HG03175 (cell line): ENCODE data around the gene IQCM.
"Not testable (repeated sequence)": the region's sequence is repeated elsewhere in the genome, so short reads cannot be mapped to it uniquely, and the experiment has no call there.

Source experiments
- ATAC-seq: cut with Tn5 transposase; IDR thresholded peaks from one replicate; pipeline ENCODE4 v1.9.1; 2021; ENCODE audit warnings: mild to moderate bottlenecking, moderate library complexity; ENCODE audit not compliant: unreplicated experiment

The IQCM gene

DNA sequence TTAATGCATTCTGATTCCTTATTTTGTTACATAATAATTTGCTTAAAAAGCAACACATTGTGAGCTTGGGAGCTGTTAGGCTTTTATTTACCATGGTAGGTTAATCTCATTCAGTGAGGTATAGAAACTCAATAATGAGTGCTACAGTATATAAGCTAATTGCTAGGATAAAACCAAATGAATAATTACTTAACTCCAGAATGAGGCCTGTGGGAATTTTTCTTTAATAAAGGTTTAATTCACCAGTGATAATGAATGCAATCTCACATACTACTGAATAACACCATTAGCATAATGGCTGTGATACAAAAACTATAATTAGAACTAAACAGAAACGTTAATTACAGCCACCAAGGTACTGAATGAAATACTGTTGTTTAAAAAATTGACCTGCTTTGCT is 326.3 kb downstream of the IQCM start:
- no peak for ATAC-seq

GRCh38 chr4:149486861-149487260 is 328.8 kb downstream of the IQCM start:
- ATAC-seq: no peak

DNA sequence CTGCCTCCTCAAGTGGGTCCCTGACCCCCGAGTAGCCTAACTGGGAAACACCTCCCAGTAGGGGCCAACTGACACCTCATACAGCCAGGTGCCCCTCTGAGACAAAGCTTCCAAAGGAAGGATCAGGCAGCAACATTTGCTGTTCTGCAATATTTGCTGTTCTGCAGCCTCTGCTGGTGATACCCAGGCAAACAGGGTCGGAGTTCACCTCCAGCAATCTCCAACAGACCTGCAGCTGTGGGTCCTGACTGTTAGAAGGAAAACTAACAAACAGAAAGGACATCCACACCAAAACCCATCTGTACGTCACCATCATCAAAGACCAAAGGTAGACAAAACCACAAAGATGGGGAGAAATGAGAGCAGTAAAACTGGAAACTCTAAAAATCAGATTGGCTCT is 347.0 kb downstream of the IQCM start:
- ATAC-seq: not testable (repeated sequence)

DNA sequence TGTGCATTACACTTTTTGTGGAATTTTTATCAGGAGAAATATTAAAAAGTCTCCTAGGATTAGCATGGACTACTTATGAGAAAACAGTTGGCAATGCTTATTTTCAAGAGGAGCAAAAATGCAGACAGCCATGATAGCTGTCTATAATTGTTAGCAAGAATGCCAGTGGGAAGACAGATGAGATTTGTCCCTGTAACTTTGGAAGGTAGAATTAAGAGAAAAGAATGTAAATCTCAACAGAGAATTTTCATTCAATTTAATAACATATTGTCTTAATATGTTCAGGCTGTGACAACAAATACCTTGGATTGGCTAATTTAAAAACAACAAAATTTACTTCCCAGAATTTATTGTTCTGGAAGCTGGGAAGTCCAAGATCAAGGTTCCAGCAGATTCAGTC is 349.2 kb downstream of the IQCM start:
- no peak for ATAC-seq

DNA sequence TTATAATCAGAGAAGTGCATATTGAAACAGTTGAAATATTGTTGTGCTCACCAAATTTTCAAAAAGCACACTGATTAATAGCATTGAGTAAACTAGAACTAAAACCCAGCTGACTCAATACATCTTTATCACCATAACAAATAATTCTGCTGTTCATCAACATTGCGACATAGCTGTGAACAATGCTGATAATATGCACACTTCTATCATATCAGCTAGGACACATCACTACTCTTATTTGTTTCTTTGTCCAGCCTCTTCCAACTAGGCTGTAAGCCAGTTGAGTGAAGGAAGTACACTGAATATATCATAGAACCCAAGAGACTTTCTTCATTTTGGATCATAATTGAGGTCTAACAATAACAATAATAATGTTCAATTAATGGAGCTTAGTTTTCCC is 349.7 kb downstream of the IQCM start:
- ATAC-seq: no peak

DNA sequence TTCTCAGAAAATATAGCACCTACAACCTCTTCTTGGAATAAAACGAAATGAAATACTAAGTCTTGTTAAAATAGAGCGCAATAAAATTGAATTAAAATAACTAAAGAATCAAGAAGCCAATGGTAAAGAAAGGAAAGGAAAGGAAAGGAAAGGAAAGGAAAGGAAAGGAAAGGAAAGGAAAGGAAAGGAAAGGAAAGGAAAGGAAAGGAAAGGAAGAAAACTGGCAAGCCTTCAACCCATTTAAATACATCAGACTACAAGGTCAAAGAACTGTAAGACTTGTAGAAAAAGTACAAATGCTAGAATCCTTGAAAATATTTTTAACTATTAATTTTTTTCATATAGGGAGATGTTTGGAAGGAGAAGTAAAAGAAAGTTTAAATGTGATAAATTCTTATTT is 372.1 kb downstream of the IQCM start:
- ATAC-seq: no peak

DNA sequence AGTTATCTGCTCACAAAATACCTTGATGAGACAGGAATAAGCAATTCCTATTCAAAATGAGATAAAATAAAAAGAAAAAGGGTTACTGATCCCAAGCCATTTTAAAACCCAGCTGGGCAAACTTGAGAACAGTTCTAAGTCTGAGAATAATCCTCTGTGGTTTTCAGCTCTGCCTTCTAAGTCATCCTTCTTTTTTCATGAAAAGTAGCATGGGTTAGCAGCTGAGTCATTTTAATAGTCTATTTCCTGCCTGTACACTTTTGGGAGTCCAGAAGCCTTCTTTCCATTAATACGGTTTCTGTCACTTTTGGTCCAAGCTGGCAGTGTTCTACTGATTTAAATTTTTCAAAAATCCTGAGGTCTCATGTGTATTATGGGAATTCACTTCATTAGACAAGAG is 374.3 kb downstream of the IQCM start:
- no peak for ATAC-seq

- ATAC-seq: no peak
These were observed 389.2 kb downstream of the IQCM start for GRCh38 chr4:149426461-149426860.

DNA sequence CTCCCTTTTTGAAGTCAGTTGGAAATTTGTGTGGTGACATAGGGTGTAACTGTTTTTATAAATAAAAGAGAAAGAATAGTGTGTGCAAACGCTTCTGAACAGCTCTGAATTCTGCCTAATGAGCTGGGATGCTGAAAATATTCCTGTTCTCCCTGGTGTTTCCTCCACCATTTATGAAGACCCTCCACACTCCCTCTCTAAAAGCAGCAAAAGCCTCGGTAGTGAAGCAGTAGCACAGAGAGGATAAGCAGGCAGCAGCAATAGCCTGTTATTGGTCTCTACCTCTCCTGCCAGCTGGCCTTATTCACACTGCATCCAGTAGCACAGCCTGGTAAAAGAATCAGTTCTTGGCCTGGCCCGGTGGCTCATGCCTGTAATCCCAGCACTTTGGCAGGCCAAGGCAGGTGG is 406.1 kb downstream of the IQCM start:
- ATAC-seq: no peak

DNA sequence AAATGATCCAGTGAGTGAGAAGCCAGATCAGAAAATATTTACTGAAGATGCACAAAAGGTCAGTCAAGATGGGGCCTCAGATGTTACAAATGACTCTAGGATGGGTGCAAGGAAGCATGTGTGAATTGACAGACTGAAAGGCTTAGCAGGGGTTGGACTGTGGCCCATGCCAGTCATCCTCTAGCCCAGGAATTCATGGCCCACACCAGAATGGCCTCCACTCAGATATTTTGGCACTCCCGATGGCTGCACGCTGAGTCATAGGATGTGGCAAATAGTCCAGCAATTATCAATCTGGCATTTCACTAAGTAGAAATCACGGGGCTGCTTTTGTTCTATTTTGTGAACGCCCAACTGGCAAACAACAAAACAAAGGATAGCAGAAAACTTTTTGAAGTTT is 406.5 kb downstream of the IQCM start:
- no peak for ATAC-seq

GRCh38 chr4:149404143-149404542 is 411.5 kb downstream of the IQCM start:
- no peak for ATAC-seq

DNA sequence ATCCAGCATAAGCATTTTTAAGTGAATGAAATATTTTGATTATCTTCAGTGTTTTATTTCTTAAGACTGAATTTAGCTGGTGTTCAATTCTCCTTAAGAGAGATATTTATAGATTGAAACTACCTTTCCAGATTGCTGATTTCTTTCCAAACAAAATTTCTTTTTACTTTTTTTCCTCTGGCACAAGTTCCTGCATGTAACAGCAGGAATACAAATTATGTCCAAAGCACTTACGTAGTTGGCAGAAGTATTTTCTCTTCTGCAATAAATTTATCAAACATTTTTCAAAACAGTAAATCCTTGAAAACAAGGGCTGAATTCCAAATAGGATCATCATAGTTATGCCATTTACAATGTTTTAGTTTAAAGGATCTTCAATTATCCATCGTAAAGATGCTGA is 412.6 kb downstream of the IQCM start:
- no peak for ATAC-seq

- ATAC-seq: no peak
These were observed 416.6 kb downstream of the IQCM start for GRCh38 chr4:149398993-149399392.

GRCh38 chr4:149370785-149371420 is 444.7 kb downstream of the IQCM start:
- ATAC-seq: peak; percentile 67

DNA sequence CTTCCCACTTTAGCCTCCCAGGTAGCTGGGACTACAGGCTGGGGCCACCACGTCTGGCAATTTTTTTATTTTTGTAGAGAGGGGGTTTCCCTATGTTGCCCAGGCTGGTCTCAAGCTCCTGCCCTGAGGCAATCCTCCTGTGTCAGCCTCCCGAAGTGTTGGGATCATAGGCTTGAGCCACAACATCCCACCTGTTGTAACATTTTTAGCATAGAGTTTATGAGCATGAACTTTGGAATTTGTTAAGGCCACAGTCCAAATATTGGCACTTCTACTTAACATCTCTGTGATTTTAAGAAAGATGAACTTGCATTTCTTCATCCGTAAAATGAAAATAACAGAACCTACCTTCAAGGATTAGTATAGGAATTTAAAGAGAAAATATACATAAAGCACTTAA is 445.6 kb downstream of the IQCM start:
- no peak for ATAC-seq

DNA sequence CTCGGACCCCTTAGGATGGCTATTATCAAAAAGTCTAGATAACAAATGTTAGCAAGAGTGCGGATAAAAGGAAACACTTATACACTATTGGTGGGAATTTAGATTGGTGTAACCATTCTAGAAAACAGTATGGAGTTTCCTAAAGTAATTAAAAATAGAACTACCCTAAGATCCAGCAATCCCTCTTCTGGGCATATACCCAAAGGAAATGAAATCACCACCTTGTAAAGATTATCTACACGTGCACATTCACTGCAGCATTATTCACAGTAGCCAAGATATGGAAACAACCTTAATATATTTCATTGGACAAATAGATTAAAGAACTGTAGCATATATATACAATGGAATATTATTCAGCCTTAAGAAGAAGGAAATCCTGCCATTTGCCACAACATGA is 462.4 kb downstream of the IQCM start:
- no peak for ATAC-seq

DNA sequence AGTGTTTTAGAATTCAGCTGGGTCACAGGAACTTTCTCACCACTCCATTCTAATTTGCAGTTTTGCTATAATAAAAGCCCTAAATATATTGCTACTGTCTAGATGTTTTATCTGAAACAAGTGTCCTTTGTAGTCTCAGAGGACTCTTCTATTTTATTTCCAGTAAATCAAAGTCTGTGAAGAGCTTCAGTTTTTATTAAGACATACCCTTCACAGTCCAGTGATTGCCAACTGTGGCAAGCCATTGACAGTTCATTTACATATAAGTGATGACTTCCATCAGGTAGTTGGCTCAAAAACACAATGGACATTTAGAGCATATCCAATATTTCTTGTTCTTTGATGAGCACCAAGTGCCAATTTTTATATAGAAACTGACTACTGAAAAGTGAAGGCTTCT is 466.1 kb downstream of the IQCM start:
- no peak for ATAC-seq

GRCh38 chr4:149347139-149347538 is 468.5 kb downstream of the IQCM start:
- no peak for ATAC-seq

GRCh38 chr4:149345424-149345823 is 470.2 kb downstream of the IQCM start:
- no peak for ATAC-seq

DNA sequence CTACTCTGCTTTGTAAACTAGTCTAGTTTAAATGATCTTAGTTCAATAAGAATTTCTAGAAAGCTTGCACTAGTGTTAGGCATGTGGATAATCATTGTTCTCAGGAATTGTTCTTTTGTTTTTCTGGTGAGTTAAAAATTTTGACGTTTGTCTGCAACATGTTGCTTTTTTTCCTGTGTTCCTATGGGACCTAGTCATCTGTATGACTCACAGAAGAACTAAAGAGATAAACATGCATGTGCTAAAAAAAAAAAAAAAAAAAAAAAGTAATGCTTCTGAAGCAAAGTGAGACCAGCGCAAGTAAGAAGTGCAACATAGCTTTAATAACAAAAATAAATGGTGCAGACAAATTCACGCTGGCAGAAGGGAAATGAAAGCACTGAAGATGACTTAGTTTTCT is 471.2 kb downstream of the IQCM start:
- ATAC-seq: no peak

GRCh38 chr4:149343614-149344013 is 472.0 kb downstream of the IQCM start:
- ATAC-seq: no peak

DNA sequence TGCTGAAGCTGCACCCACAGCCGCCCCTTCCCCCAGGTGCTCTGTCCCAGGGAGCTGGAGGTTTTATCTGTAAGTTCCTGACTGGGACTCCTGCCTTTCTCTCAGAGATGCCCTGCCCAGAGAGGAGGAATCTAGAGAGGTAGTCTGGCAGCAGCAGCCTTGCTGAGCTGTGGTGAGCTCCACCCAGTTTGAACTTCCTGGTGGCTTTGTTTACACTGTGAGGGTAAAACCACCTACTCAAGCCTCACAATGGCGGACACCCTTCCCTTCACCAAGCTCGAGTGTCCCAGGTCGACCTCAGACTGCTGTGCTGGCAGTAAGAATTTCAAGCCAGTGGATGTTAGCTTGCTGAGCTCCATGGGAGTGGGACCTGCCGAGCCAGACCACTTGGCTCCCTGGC is 474.5 kb downstream of the IQCM start:
- ATAC-seq: not testable (repeated sequence)

DNA sequence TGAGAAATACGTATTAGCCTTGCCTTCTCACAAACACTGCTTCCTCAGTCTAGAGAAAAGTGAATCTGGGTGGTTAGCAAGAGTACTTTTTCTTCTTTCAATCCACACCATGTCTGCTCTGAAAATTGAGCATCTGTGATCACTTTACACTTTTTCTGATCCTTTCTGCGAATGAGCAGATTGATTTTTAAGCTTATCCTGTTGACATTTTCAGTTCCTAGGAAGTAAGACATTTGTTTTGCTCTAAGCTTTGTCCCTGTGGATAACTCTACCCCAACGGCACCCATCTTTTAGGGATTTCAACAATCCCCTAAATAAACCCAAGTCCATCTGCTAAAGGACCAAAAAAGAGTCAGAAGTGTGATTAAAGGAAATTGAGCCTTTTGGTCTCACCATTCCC is 487.5 kb downstream of the IQCM start:
- ATAC-seq: no peak
